GM21528 (cell line): ENCODE data around the gene PPP1R9B.

Source experiments
- ATAC-seq: cut with Tn5 transposase; IDR thresholded peaks from one replicate; pipeline ENCODE4 v1.9.1; 2021; ENCODE audit warnings: mild to moderate bottlenecking, moderate library complexity; ENCODE audit not compliant: unreplicated experiment, low FRiP score

PPP1R9B gene

GRCh38 chr17:50161911-50162288 lies 11.4 kb upstream of the PPP1R9B start:
- no peak for ATAC-seq

GRCh38 chr17:50161023-50161910 lies 10.8 kb upstream of the PPP1R9B start:
- ATAC-seq: peak; percentile 86

- ATAC-seq: no peak
Observed at GRCh38 chr17:50157891-50158290, 7.4 kb upstream of the PPP1R9B start.

- ATAC-seq: no peak
Observed at GRCh38 chr17:50155115-50155819, 4.8 kb upstream of the PPP1R9B start.

GRCh38 chr17:50154604-50155003 lies 4.1 kb upstream of the PPP1R9B start:
- peak; percentile 33 for ATAC-seq

- no peak for ATAC-seq
Observed at GRCh38 chr17:50153650-50154575, 3.4 kb upstream of the PPP1R9B start.

GRCh38 chr17:50152736-50153135 lies 2.3 kb upstream of the PPP1R9B start:
- ATAC-seq: no peak

GRCh38 chr17:50151937-50152547 lies 1.6 kb upstream of the PPP1R9B start:
- ATAC-seq: no peak

GRCh38 chr17:50151041-50151936 lies 812 bp upstream of the PPP1R9B start:
- no peak for ATAC-seq

GRCh38 chr17:50149417-50150353 lies 792 bp downstream of the PPP1R9B start:
- no peak for ATAC-seq

- no peak for ATAC-seq
Observed at GRCh38 chr17:50149091-50149416, 1.4 kb downstream of the PPP1R9B start.

- peak; percentile 26 for ATAC-seq
Observed at GRCh38 chr17:50148226-50149090, 2.0 kb downstream of the PPP1R9B start.

GRCh38 chr17:50147841-50148225 lies 2.6 kb downstream of the PPP1R9B start:
- ATAC-seq: no peak

- no peak for ATAC-seq
Observed at GRCh38 chr17:50146927-50147665, 3.4 kb downstream of the PPP1R9B start.

- no peak for ATAC-seq
Observed at GRCh38 chr17:50146230-50146926, 4.1 kb downstream of the PPP1R9B start.

GRCh38 chr17:50145532-50146229 lies 4.8 kb downstream of the PPP1R9B start:
- no peak for ATAC-seq
